ENCODE data around the gene SALL2. TPM values are rescaled to one million over a fixed set of nuclear protein-coding genes. Genes with fewer than 3 reads are reported as not detected.
A peak's percentile ranks its signal among the peaks of the same experiment; 100 is the strongest.

The SALL2 gene
- total RNA-seq, 1 experiment from 2014 or later = 239 TPM

DNA sequence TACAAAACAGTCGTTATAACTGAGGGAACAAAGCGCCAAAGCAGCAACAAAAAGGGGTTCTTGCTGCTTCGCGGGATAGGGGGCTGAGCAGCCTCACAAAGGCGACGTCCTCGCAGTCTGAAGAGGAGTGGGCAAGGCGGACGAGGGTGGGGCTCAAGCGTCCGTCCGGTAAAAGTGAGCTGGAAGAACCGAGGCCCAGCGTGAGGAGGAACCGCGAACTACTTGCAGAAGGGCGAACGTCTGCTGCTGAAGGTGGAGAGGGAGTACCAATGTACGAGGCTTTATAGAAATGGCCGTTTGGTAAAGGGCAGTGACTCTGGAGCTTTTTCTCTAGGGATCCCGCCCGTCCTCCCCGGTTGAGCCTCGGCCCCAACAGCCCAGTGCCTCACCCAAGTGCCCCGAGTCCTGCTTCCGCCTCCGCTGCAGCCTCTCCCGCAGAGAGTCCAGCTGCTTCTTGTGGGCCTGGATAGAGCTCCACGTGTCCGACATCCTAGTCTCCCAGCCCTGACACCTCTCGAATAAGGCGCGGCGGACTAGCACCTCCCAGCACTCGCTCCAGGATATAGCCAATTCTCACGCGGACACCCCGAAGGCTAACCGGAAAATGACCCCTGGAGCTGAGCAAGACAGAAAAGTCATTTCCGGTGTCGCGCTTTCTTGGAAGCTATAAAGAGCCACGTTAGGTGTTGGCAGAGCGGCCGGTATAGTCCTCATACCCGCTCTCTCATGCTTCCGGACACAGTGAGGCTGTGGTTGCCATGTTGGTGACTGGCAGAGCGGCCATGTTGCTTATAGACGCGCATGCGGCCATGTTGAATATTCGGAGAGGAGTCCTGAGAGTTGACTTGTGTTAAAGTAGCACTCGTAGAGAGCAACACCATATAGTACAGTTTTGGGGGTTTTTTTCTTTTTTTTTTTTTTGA is 15.2 kb downstream of the SALL2 start, which contains the start of gene METTL3 (continued):
- TF ChIP-seq ZNF532 (CRISPR knock-in tag; IDR thresholded peaks at IDR 0.05; ENCODE audit: borderline replicate concordance) = no peak; the same call in 1 of the 2 replicates
- no peak for TF ChIP-seq JUN (CRISPR knock-in tag; IDR thresholded peaks at IDR 0.05)
- TF ChIP-seq ZNF671 (CRISPR knock-in tag; IDR thresholded peaks at IDR 0.05) = no peak
- peak; percentile 87 for TF ChIP-seq FOXK1 (CRISPR knock-in tag; IDR thresholded peaks at IDR 0.05)
- TF ChIP-seq ZNF423 (CRISPR knock-in tag; IDR thresholded peaks at IDR 0.05) = peak; percentile 63; the same call in 1 of the 2 replicates
- no peak for TF ChIP-seq MLX (CRISPR knock-in tag; IDR thresholded peaks at IDR 0.05)
- TF ChIP-seq, protein P1, sequence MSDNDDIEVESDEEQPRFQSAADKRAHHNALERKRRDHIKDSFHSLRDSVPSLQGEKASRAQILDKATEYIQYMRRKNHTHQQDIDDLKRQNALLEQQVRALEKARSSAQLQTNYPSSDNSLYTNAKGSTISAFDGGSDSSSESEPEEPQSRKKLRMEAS (CRISPR knock-in tag; IDR thresholded peaks at IDR 0.05) = peak; percentile 89
- TF ChIP-seq NFE2L1 (CRISPR knock-in tag; IDR thresholded peaks at IDR 0.05) = no peak
- TF ChIP-seq ZNF263 (CRISPR knock-in tag; IDR thresholded peaks at IDR 0.05; ENCODE audit: low read depth) = no peak
- no peak for TF ChIP-seq ZNF232 (CRISPR knock-in tag; IDR thresholded peaks at IDR 0.05)
- peak; percentile 49; the same call in 1 of the 2 replicates for TF ChIP-seq SP1 (CRISPR knock-in tag; conservative IDR thresholded peaks at IDR 0.05)
- TF ChIP-seq KAT7 (CRISPR knock-in tag; IDR thresholded peaks at IDR 0.05; ENCODE audit: borderline replicate concordance) = peak; percentile 70; the same call in 1 of the 2 replicates
- TF ChIP-seq GABPB1 (CRISPR knock-in tag; IDR thresholded peaks at IDR 0.05) = peak; percentile 86
- TF ChIP-seq ARID4B (CRISPR knock-in tag; IDR thresholded peaks at IDR 0.05; ENCODE audit: borderline replicate concordance) = peak; percentile 79; the same call in 1 of the 2 replicates
- 0 out of 2 replicates have a peak, but pooled peaks have one; percentile 24 for TF ChIP-seq TEAD4 (CRISPR knock-in tag; IDR thresholded peaks at IDR 0.05)
